ENCODE results near the gene NOTCH1.

The NOTCH1 gene

GRCh38 chr9:136529516-136530460, 16.1 kb downstream of the NOTCH1 start:
- H2AFZ ChIP-seq (ENCODE audit: low read depth, low read length) = no peak overlapping the region
- H3K9me3 ChIP-seq (ENCODE audit: insufficient read depth, low read length) = no peaks in the 10 kb centered on the region
- no peak overlapping the region for H3K9ac ChIP-seq (ENCODE audit: low read length)
- no peaks in the 10 kb centered on the region for H3K36me3 ChIP-seq (replicated peaks; ENCODE audit: low read depth, low read length)
- no peak overlapping the region for H3K4me3 ChIP-seq (ENCODE audit: low read length)
- peaks cover 21% of the 10 kb centered on the region for H3K4me1 ChIP-seq (ENCODE audit: low read length)
- H3K4me2 ChIP-seq (ENCODE audit: low read length) = no peak overlapping the region
- H4K20me1 ChIP-seq (ENCODE audit: insufficient read depth, low read length) = peaks cover 96% of the 10 kb centered on the region
- peaks cover 61% of the 10 kb centered on the region for H3K79me2 ChIP-seq (ENCODE audit: low read length)
- no peak overlapping the region for H3K27ac ChIP-seq (ENCODE audit: low read length)
- TF ChIP-seq EZH2phosphoT487 (IDR thresholded peaks at IDR 0.05; ENCODE audit: low read depth) = no peak
- TF ChIP-seq CTCF (IDR thresholded peaks at IDR 0.05; ENCODE audit: low read depth, low read length) = no peak
- no peaks in the 10 kb centered on the region for H3K27me3 ChIP-seq (ENCODE audit: low read depth, low read length)

GRCh38 chr9:136528716-136529341, 17.0 kb downstream of the NOTCH1 start:
- TF ChIP-seq EZH2phosphoT487 (IDR thresholded peaks at IDR 0.05; ENCODE audit: low read depth) (no peak), CTCF (IDR thresholded peaks at IDR 0.05; ENCODE audit: low read depth, low read length) (no peak)
- Histone ChIP-seq H3K4me3 (ENCODE audit: low read length) (no peak overlapping the region), H3K9me3 (ENCODE audit: insufficient read depth, low read length) (no peaks in the 10 kb centered on the region), H3K4me1 (ENCODE audit: low read length) (peaks cover 20% of the 10 kb centered on the region), H3K4me2 (ENCODE audit: low read length) (no peak overlapping the region), H3K27ac (ENCODE audit: low read length) (no peak overlapping the region), H3K79me2 (ENCODE audit: low read length) (peaks cover 61% of the 10 kb centered on the region), H4K20me1 (ENCODE audit: insufficient read depth, low read length) (peaks cover 94% of the 10 kb centered on the region), H3K9ac (ENCODE audit: low read length) (no peak overlapping the region), H3K27me3 (ENCODE audit: low read depth, low read length) (no peaks in the 10 kb centered on the region), H2AFZ (ENCODE audit: low read depth, low read length) (no peak overlapping the region), H3K36me3 (replicated peaks; ENCODE audit: low read depth, low read length) (no peaks in the 10 kb centered on the region)

- H3K4me1 ChIP-seq (ENCODE audit: low read length) = peaks cover 11% of the 10 kb centered on the region
- no peak overlapping the region for H3K4me3 ChIP-seq (ENCODE audit: low read length)
- H2AFZ ChIP-seq (ENCODE audit: low read depth, low read length) = no peak overlapping the region
- H3K4me2 ChIP-seq (ENCODE audit: low read length) = no peak overlapping the region
- peaks cover 93% of the 10 kb centered on the region for H4K20me1 ChIP-seq (ENCODE audit: insufficient read depth, low read length)
- H3K9me3 ChIP-seq (ENCODE audit: insufficient read depth, low read length) = no peaks in the 10 kb centered on the region
- H3K79me2 ChIP-seq (ENCODE audit: low read length) = peaks cover 55% of the 10 kb centered on the region
- TF ChIP-seq EZH2phosphoT487 (IDR thresholded peaks at IDR 0.05; ENCODE audit: low read depth) (no peak), CTCF (IDR thresholded peaks at IDR 0.05; ENCODE audit: low read depth, low read length) (no peak)
- no peaks in the 10 kb centered on the region for H3K27me3 ChIP-seq (ENCODE audit: low read depth, low read length)
- no peak overlapping the region for H3K9ac ChIP-seq (ENCODE audit: low read length)
- H3K36me3 ChIP-seq (replicated peaks; ENCODE audit: low read depth, low read length) = no peaks in the 10 kb centered on the region
- H3K27ac ChIP-seq (ENCODE audit: low read length) = no peak overlapping the region
These were observed 17.8 kb downstream of the NOTCH1 start for GRCh38 chr9:136527721-136528710.
